NT2/D1 (cell line): Measurements from ENCODE around the gene MYBPC3.

Experiments used
- DNase-seq: peaks from one replicate; pipeline ENCODE4 v3.0.0-alpha.2; 2011; ENCODE audit warnings: low read depth, low spot score
- H3K27me3 ChIP-seq: 2 replicates; pipeline ENCODE4 v1.6.0; 2011; ENCODE audit warnings: mild to moderate bottlenecking; ENCODE audit not compliant: insufficient read length, insufficient read depth
- H3K36me3 ChIP-seq: 2 replicates; pipeline ENCODE4 v1.6.1; 2011; ENCODE audit warnings: mild to moderate bottlenecking, low read length, mixed read lengths; ENCODE audit not compliant: insufficient read depth, insufficient read length
- H3K4me1 ChIP-seq: 2 replicates; pipeline ENCODE4 v1.5.1; 2011; ENCODE audit not compliant: insufficient read depth, insufficient read length
- H3K4me3 ChIP-seq: 2 replicates; pipeline ENCODE4 v1.5.1; 2011; ENCODE audit warnings: low read depth; ENCODE audit not compliant: insufficient read length
- H3K9ac ChIP-seq: 2 replicates; pipeline ENCODE4 v1.6.0; 2011; ENCODE audit warnings: low read depth; ENCODE audit not compliant: insufficient read length
- H3K9me3 ChIP-seq: 2 replicates; pipeline ENCODE4 v1.5.1; 2011; ENCODE audit warnings: mild to moderate bottlenecking, low read length; ENCODE audit not compliant: insufficient read depth
- SUZ12 ChIP-seq: IDR thresholded peaks from 2 replicates; pipeline ENCODE4 v1.6.1; 2011; ENCODE audit not compliant: insufficient read length, insufficient read depth; ENCODE audit errors: extremely low read depth
- YY1 ChIP-seq: IDR thresholded peaks from 2 replicates; pipeline ENCODE4 v1.6.1; 2011; ENCODE audit not compliant: insufficient read length, insufficient read depth
- ZNF274 ChIP-seq: IDR thresholded peaks from 2 replicates; pipeline ENCODE4 v1.6.1; 2011; ENCODE audit warnings: mild to moderate bottlenecking, low read depth, low read length

The MYBPC3 gene

GRCh38 chr11:47332791-47333525 lies 19.5 kb downstream of the MYBPC3 start:
- no peak for DNase-seq
- H3K4me3 ChIP-seq, result no peak overlapping the region
- TF ChIP-seq ZNF274 (no peak), YY1 (no peak), SUZ12 (no peak)
- no peaks in the 10 kb centered on the region for H3K9me3 ChIP-seq
- no peak overlapping the region for H3K9ac ChIP-seq
- H3K27me3 ChIP-seq, result no peaks in the 10 kb centered on the region
- H3K4me1 ChIP-seq, result peaks cover 1% of the 10 kb centered on the region
- H3K36me3 ChIP-seq, result peaks cover 34% of the 10 kb centered on the region

GRCh38 chr11:47332303-47332711 lies 20.2 kb downstream of the MYBPC3 start:
- H3K4me3 ChIP-seq, result no peak overlapping the region
- H3K4me1 ChIP-seq, result peaks cover 1% of the 10 kb centered on the region
- H3K36me3 ChIP-seq, result peaks cover 40% of the 10 kb centered on the region
- no peak overlapping the region for H3K9ac ChIP-seq
- TF ChIP-seq YY1 (no peak), ZNF274 (no peak), SUZ12 (no peak)
- H3K9me3 ChIP-seq, result no peaks in the 10 kb centered on the region
- no peaks in the 10 kb centered on the region for H3K27me3 ChIP-seq
- DNase-seq, result no peak

GRCh38 chr11:47331454-47332302 lies 20.8 kb downstream of the MYBPC3 start:
- Histone ChIP-seq H3K36me3 (peaks cover 47% of the 10 kb centered on the region), H3K27me3 (no peaks in the 10 kb centered on the region), H3K9ac (no peak overlapping the region), H3K4me1 (peaks cover 1% of the 10 kb centered on the region), H3K9me3 (no peaks in the 10 kb centered on the region), H3K4me3 (no peak overlapping the region)
- TF ChIP-seq YY1 (no peak), ZNF274 (no peak), SUZ12 (no peak)
- no peak for DNase-seq

- no peak for DNase-seq
- TF ChIP-seq YY1 (no peak), ZNF274 (no peak), SUZ12 (no peak)
- no peaks in the 10 kb centered on the region for H3K9me3 ChIP-seq
- H3K9ac ChIP-seq, result no peak overlapping the region
- H3K4me3 ChIP-seq, result no peak overlapping the region
- H3K4me1 ChIP-seq, result peaks cover 1% of the 10 kb centered on the region
- H3K27me3 ChIP-seq, result no peaks in the 10 kb centered on the region
- peaks cover 58% of the 10 kb centered on the region for H3K36me3 ChIP-seq
Measured at GRCh38 chr11:47329987-47330931, 22.2 kb downstream of the MYBPC3 start.

- Histone ChIP-seq H3K9me3 (no peaks in the 10 kb centered on the region), H3K4me1 (peaks cover 1% of the 10 kb centered on the region), H3K27me3 (no peaks in the 10 kb centered on the region), H3K9ac (no peak overlapping the region), H3K36me3 (peaks cover 58% of the 10 kb centered on the region), H3K4me3 (no peak overlapping the region)
- no peak for DNase-seq
- TF ChIP-seq YY1, result no peak
- no peak for TF ChIP-seq ZNF274
- TF ChIP-seq SUZ12, result no peak
Measured at GRCh38 chr11:47329431-47329986, 23.0 kb downstream of the MYBPC3 start.

GRCh38 chr11:47328449-47329390 lies 23.8 kb downstream of the MYBPC3 start:
- H3K4me3 ChIP-seq, result no peak overlapping the region
- no peaks in the 10 kb centered on the region for H3K9me3 ChIP-seq
- no peak for TF ChIP-seq ZNF274
- no peak for DNase-seq
- peaks cover 58% of the 10 kb centered on the region for H3K36me3 ChIP-seq
- no peaks in the 10 kb centered on the region for H3K27me3 ChIP-seq
- H3K9ac ChIP-seq, result no peak overlapping the region
- H3K4me1 ChIP-seq, result peaks cover 1% of the 10 kb centered on the region
